GM18519 (cell line): Measurements from ENCODE around the gene AXIN1.
"Not testable (repeated sequence)": the region's sequence is repeated elsewhere in the genome, so short reads cannot be mapped to it uniquely, and the experiment has no call there.

ENCODE experiments used
- ATAC-seq: cut with Tn5 transposase; IDR thresholded peaks from one replicate; pipeline ENCODE4 v1.9.1; 2021; ENCODE audit warnings: mild to moderate bottlenecking, moderate library complexity; ENCODE audit not compliant: unreplicated experiment, low FRiP score

The AXIN1 gene

DNA sequence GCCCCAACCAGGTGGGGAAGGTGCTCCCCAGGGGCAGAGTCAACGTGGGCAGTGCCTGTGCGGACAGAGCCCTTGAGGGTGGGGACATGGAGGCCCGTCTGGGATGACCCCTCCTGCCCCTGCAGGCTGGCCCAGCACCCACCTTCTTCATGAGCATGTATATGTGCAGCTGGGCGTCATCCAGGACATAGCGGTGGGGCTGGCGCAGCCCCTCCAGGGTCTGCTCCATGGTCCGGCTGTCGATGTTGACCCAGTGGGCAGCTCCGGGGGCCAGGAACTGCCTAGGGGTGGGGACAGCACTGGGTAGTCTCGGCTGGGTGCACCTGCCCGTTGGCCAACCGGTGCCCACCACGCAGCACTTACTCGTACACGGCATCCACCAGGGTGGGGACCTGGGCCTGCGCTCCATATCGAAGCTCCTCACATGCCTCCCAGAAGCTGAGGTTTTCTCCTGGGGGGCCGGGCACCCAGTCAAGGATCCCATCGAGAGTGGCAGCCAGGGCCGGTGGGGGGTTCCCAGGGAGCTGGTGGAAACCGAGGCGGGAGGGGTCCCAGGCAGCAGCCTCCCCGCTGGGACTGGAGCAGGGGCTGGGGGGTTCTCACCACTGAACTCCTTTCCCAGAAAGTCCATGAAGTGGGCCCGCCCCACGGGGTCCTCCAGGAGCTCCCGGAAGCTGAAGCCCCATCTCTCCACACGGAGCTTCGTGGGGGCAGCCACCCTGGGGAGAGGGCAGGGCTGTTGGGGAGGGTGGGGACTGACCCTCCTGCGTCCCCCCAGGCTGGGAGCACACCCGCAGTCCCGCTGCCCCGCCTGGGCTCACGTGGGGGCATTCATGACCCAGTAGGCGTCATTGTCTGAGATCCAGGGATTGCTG, 81.9 kb downstream of the AXIN1 start:
- no peak for ATAC-seq

DNA sequence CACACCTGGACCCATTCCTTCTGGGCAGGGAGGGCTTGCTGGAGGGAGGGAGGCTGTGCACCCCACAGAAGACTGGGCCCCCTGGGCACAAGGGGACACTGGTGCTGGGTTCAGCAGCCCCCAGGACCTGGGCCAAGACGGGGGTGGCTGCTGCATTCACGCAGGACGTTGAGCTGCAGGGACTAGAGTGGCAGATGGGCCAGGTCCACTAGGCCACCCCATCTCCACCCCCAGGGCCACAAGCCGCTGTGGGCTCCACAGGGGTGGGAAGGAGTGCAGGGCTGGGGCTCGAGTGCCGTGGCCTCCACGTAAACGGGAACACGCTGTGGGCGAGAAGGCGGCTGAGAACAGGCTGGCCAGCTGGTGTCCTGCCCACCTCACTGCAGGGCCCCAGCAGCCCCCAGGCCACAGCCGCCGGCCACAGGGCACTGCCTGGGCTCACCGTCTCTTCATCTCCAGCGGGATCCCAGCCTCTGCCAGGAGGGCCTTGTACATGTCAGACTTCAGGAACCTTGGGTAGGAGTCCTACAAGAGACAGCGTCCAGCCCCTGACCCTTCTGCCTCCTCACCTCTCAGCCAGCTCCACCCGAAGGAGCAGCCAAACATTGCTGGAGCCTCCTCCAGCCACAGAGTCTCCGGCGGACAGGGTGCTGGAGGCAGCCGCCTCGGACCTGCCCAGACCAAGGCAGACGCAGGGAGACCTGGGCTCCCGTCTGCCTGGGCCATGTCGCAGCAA, 83.3 kb downstream of the AXIN1 start:
- no peak for ATAC-seq

DNA sequence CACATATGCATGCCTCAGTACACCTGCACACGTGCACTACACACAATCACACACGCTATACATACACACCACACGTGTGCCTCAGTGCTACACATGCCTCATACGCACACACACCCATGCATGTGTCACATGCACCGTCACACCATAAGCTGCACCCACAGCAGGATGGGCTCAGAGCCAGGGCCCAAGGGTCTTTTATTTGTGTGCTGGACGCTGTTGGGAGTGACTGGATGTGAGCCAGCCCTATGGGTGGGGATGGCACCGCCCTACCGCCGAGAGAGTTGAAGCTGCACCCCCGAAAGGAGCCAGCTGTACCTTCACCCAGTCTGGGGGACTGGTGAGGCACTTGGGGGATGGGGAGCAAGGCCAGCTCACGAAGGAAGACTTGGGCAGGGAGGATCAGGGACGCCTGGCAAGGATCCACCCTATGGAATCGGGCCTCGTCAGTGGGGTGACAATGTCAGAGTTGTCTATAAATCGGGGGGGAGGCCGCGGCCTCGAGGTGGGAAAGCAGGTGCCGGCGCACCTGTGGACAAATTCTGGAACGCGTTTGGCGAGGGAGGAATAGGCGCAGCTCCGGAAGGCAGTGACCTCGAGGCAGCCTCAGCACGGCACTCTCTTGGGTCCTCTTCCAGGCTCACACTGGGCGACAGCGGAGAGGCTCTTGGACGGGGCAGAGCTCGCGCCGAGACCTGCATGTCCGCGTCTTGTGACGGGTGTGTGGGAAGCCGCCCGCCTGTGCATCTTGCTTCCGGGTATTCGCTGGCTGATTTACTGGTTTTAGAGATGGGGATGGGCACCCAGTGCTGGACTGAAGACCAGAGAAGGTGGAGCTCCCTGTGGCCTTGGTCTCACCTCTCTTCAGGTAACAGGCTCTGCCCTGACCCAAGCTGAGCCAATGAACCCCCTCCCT, 84.1 kb downstream of the AXIN1 start:
- ATAC-seq: no peak

DNA sequence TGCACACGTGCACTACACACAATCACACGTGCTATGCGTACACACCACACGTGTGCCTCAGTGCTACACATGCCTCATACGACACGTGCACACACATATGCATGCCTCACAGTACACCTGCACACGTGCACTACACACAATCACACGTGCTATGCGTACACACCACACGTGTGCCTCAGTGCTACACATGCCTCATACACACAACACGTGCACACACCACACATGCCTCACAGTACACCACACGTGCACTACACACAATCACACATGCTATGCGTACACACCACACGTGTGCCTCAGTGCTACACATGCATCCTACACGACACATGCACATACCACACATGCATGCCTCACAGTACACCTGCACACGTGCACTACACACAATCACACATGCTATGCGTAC, 85.0 kb downstream of the AXIN1 start:
- not testable (repeated sequence) for ATAC-seq

DNA sequence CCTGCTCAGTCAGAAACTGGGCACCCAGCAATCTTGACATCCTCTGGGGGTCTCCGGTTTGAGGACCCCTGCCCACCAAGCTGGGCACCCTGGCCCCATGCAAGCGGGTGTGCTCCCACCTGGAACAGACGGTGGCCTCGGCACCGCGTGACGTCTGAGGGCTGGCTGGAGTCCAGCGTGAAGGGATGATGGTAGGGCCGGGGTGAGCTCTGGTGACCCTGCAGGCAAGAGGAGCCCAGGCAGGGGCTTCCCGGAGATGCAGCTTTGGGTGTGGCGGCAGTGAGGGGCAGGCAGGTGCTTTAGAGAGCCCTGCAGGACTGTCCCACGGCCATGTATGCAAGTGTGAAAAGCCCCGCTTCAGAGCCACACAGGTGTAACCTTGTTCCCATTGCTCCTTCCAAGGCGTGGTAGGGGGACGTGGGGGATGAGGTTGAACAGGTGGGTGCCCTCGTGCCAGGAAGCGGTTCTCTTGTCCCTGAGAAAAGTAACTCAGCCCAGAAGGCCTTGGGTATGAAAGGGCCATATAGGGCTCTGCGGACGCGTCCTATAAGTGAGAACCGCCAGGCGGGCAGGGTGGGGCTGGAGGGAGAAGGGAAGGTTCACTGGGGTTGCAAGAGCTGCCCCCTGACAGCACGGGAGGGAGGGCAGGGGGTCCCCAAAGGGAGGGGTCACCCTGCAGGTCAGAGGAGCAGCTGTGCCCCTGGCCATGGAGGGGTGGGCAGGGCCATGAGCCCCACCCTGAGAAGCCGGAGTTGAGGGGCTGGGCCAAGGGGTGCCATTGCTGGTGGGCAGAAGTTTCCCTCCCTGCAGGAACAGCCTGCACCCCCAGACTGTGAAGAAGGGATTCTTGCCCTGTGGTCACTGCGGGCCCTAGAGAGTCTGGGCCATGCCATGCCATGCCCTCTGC, 86.0 kb downstream of the AXIN1 start:
- no peak for ATAC-seq

DNA sequence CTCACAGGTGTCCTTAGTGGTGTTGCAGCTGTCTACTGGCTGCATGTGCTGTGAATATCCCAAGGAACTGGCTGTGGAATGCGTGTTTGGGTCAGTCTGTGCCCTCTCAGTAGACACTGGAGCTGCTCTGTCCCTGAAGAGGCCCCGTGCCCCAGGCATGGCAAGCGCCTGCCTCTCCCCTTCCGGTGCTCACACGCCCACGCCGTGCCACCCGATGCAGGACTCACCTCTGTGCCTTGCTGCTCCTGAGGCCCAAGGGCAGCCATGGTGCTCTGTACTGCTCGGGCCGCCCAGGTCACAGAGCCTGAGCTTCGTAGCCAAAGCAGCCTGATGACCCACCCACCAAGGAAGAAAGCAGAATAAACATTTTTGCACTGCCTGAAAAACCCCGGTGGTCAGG, 86.8 kb downstream of the AXIN1 start:
- ATAC-seq: no peak

DNA sequence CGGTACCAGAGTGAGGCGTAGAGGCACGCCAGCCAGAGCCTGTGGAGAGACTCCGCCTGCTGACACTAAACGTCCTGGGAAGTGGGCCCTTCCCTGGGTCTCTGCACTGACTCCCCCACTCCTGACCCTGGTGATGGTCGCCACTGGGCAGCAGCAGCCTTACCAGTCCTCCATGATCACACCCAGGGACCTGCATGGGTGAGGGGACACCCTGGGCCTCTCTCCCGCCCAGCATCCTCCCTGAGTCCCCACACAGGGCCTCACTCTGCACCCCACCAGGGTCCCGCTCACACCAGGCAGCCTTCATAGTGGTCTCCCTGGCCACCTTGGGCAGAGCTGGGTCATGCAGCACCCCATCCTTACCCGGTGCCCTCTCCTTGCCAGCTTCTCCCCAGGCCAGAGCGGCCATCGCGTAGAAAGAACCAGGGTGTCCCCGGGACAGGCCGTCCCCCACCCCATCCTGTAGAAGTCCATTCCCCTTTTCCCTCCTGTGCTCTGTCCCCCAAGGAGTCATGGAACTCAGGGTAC, 87.5 kb downstream of the AXIN1 start:
- no peak for ATAC-seq

DNA sequence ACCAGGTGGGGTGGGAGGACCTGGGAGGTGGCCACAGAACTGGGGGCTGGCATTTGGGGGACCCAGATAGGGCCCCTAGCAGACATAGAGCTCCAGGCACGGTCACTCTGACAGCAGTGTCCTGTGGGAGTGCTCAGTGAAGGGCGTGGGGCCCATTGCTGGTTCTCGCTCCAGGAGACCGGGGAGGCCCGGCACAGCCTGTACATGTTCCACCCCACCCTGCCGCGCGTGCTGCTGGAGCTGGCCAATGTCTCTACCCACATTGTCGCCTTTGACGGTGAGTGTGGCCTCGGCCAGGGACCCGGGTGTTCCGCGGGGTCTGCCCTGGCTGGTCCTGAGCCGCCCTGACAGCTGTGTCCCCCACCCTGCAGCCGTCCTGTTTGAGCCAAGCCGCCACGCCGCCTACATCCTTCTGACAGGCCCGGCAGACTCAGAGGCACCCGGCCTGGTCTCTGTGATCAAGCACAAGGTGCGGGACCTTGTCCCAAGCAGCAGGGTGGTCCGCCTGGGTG, 88.0 kb downstream of the AXIN1 start:
- no peak for ATAC-seq

DNA sequence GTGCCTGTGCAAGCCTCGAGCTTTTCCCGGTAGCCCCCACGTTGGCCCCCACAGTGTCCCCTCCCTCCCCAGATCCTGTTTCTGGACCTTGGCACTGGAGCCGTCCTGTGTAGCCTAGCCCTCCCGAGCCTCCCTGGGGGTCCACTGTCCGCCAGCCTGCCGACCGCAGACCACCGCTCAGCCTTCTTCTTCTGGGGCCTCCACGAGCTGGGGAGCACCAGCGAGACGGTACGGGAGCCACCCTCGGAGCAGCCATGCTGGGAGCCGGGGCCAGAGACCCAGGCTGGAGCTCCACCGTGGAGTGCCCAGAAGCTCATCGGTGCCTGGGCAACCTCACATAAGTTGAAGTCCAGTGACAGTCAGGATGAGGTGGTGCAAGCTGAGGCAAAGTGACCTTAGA, 88.6 kb downstream of the AXIN1 start:
- ATAC-seq: no peak

DNA sequence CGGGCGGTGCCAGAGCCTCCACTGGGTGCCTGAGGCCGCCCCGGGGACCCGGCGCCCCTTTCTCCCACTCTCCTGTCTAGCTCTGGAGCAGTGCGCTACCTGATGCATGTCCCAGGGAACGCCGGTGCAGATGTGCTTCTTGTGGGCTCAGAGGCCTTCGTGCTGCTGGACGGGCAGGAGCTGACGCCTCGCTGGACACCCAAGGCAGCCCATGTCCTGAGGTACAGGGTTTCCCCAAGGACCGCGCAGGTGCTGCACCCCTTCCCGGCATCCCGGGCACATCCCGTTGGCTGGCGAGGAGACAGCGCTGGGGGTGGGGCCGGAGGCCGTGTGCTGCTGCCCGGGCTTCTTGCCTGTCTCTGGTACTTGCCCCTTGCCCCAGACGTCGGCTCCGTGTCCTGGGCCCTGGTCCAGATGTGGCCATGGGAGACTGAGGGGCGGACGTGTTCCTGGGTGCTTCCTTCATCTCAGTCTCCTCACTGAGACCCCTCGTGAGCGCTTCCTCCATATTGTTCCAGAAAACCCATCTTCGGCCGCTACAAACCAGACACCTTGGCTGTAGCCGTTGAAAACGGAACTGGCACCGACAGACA, 89.2 kb downstream of the AXIN1 start:
- no peak for ATAC-seq

DNA sequence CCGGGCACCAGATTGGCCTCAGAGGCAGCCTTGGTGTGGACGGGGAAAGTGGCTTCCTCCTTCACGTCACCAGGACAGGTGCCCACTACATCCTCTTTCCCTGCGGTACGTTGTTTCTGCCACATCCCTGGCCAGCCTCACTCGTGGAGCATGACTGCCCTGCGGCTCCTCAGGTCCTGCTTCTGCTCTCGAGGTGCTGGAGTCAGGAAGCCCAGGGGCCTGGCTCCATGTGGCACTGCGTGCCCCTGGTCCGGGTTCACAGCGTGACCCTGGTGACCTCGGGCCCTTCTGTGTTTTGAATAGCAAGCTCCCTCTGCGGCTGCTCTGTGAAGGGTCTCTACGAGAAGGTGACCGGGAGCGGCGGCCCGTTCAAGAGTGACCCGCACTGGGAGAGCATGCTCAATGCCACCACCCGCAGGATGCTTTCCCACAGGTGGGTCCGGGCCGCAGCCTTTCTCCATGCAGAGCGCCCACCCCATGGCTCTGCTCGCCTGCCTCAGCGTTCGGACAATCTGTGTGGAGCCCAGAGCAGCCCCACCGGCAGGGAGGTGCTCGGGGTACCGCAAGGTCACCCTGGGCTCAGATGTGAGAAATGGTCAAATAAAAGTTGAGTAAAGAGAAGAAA, 90.3 kb downstream of the AXIN1 start:
- ATAC-seq: no peak

DNA sequence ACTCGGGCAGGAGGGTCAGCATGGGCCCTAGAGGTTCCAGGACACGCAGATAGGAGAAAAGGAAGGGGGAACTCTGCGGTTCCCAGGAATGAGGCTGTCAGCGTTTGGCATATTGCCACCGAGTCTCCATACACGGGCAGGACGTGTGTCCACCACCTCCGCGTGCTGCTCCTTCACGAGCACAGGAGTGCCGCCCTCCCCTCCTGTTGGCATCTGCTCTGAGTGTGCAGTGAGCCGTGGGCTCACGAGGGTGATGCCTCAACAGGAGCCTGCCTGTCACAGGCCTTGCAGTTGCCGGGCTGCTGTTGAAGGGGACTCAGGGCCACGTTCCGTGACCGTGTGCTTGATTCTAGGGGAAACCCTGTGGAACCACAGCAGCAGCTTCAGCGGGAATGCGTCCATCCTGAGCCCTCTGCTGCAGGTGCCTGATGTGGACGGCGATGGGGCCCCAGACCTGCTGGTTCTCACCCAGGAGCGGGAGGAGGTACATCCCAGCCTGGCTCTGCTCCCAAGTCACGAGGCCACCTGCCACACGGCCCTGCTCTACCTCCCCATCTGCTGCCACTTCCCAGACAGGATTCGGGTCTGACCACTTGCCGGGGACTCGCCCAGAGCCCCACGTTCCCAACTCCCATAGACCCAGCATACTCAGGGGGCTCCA, 91.4 kb downstream of the AXIN1 start:
- no peak for ATAC-seq

DNA sequence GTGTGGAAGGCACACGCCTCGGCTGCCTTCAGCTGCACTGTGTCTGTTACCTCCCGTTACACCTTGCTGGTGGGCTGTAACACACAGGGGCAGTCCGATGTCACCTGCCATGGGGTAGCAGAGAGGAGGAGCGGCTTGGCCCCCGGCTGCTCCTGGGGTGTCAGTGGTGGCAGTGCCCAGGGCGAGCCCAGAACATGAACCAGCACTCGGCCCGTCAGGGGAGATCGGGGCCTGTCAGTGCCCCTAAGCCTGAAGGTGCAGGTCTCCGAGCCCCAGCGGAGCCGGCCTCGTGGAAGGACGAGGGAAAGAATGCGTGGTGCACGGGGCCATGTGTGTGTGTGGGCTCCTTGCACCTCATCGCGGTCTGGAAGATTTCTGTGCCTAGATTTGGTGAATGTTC, 92.2 kb downstream of the AXIN1 start:
- no peak for ATAC-seq

DNA sequence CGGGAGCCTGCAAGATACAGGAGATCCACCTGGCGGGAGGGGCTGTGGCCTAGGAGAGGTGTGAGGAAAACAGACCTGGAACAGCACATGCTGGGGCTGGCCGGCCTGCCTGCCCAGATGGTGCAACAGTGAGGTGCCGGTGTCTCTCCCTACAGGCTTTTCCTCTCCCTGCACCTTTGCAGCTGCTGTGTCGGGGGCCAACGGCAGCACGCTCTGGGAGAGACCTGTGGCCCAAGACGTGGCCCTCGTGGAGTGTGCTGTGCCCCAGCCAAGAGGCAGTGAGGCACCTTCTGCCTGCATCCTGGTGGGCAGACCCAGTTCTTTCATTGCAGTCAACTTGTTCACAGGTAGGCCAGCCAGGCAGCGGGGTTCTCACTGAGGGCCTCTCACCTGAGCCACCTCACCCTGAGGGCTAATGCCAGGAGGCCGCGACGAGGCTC, 92.7 kb downstream of the AXIN1 start:
- ATAC-seq: no peak

DNA sequence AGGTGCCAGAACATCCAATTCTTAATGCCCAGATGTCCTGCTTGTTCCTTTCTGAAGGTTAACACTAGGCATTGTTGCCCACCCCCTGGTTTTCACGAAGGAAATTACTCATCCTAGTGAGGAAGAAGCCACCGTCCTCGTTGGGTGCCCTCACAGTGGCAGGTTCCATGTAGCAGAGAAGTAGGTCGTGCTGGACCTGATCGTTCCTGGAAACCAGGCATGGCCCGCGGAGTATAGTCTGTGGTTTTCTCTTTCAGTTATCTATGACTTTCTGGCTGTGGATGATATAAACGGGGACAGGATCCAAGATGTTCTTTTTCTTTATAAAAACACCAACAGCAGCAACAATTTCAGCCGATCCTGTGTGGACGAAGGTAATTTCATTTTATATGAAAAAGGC, 93.3 kb downstream of the AXIN1 start:
- no peak for ATAC-seq

DNA sequence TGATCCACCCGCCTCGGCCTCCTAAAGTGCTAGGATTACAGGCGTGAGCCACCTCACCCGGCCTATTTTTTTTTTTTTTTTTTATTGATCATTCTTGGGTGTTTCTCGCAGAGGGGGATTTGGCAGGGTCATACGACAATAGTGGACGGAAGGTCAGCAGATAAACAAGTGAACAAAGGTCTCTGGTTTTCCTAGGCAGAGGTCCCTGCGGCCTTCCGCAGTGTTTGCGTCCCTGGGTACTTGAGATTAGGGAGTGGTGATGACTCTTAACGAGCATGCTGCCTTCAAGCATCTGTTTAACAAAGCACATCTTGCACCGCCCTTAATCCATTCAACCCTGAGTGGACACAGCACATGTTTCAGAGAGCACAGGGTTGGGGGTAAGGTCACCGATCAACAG, 94.4 kb downstream of the AXIN1 start:
- not testable (repeated sequence) for ATAC-seq

DNA sequence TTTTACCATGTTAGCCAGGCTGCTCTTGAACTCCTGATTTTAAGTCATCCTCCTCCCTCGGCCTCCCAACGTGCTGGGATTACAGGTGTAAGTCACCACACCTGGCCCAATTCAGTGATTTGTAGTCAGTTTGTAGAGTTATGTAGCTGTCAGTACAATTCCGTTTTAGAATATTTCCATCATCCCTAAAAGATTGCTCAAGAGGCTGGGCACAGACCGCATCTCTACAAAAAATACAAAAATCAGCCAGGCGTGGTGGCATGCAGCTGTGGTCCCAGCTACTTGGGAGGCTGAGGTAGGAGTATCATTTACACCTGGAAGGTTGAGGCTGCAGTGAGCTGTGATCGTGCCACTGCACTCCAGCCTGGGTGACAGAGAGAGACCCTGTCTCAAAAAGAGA, 97.3 kb downstream of the AXIN1 start:
- no peak for ATAC-seq

DNA sequence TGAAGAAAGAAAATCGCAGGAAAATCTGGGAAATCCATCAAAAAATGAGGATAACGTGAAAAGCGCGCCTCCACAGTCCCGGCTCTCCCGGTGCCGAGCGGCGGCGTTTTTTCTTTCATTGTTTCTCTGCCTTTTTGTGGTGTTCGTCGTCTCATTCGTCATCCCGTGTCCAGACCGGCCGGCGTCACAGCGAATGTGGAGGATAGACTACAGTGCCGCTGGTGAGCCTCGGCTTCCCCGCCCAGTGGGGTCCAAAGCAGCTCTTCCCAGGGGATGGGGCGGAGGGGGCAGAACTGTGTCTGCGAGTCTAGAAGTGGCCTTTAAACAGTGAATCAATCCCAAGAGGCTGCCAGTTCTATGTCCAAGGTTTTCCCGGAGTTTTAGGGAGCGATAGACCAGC, 98.1 kb downstream of the AXIN1 start:
- no peak for ATAC-seq
